ENCODE measurements around the gene HOXC9.
A peak's percentile ranks its signal among the peaks of the same experiment; 100 is the strongest.

The HOXC9 gene

GRCh38 chr12:54042970-54043853 lies 43.3 kb downstream of the HOXC9 start:
- H3K27me3 ChIP-seq (ENCODE audit: insufficient read depth, low read length, poor library complexity, severe bottlenecking), result no peaks in the 10 kb centered on the region
- no peaks in the 10 kb centered on the region for H3K9me3 ChIP-seq (ENCODE audit: insufficient read depth, low read depth, low read length)
- H3K4me1 ChIP-seq (ENCODE audit: insufficient read depth, low read length, poor library complexity, severe bottlenecking), result peaks cover 65% of the 10 kb centered on the region
- peak overlapping the region; percentile 49 for H3K4me3 ChIP-seq (ENCODE audit: low read length, poor library complexity, severe bottlenecking)
- H3K9ac ChIP-seq (ENCODE audit: low read depth, low read length, poor library complexity, severe bottlenecking), result peak overlapping the region; percentile 33
- H3K9me2 ChIP-seq (replicated peaks; ENCODE audit: low read depth, low read length), result no peaks in the 10 kb centered on the region
- H3K36me3 ChIP-seq (ENCODE audit: insufficient read depth, low read length), result peaks cover 5% of the 10 kb centered on the region; the same call in 1 of the 2 replicates
- H3K79me2 ChIP-seq (ENCODE audit: insufficient read depth, low read length), result peaks cover 95% of the 10 kb centered on the region
- no peak for TF ChIP-seq CTCF (conservative IDR thresholded peaks at IDR 0.05; ENCODE audit: low read length)
- no peak for TF ChIP-seq EZH2phosphoT487 (IDR thresholded peaks at IDR 0.05; ENCODE audit: borderline replicate concordance)
- H3K4me2 ChIP-seq (ENCODE audit: low read depth, low read length, poor library complexity, severe bottlenecking), result peak overlapping the region; percentile 95
- no peaks in the 10 kb centered on the region for H3F3A ChIP-seq (ENCODE audit: low read depth)
- H2AFZ ChIP-seq (ENCODE audit: low read length), result no peak overlapping the region
- H4K20me1 ChIP-seq (ENCODE audit: insufficient read depth, low read length, poor library complexity, severe bottlenecking), result peaks cover 72% of the 10 kb centered on the region

GRCh38 chr12:54044425-54045103 lies 44.6 kb downstream of the HOXC9 start:
- H3K4me2 ChIP-seq (ENCODE audit: low read depth, low read length, poor library complexity, severe bottlenecking), result peak overlapping the region; percentile 95
- H3K27me3 ChIP-seq (ENCODE audit: insufficient read depth, low read length, poor library complexity, severe bottlenecking), result no peaks in the 10 kb centered on the region
- TF ChIP-seq EZH2phosphoT487 (IDR thresholded peaks at IDR 0.05; ENCODE audit: borderline replicate concordance) (no peak), CTCF (conservative IDR thresholded peaks at IDR 0.05; ENCODE audit: low read length) (no peak)

GRCh38 chr12:54045401-54045800 lies 45.4 kb downstream of the HOXC9 start:
- no peak for TF ChIP-seq CTCF (conservative IDR thresholded peaks at IDR 0.05; ENCODE audit: low read length)
- no peak for TF ChIP-seq EZH2phosphoT487 (IDR thresholded peaks at IDR 0.05; ENCODE audit: borderline replicate concordance)
- H3K27me3 ChIP-seq (ENCODE audit: insufficient read depth, low read length, poor library complexity, severe bottlenecking), result no peaks in the 10 kb centered on the region
- H3K36me3 ChIP-seq (ENCODE audit: insufficient read depth, low read length), result peaks cover 13% of the 10 kb centered on the region; the same call in 1 of the 2 replicates
- no peaks in the 10 kb centered on the region for H3K9me3 ChIP-seq (ENCODE audit: insufficient read depth, low read depth, low read length)
- H2AFZ ChIP-seq (ENCODE audit: low read length), result no peak overlapping the region
- H3K4me2 ChIP-seq (ENCODE audit: low read depth, low read length, poor library complexity, severe bottlenecking), result peak overlapping the region; percentile 95
- peaks cover 57% of the 10 kb centered on the region for H3K4me1 ChIP-seq (ENCODE audit: insufficient read depth, low read length, poor library complexity, severe bottlenecking)
- H3K4me3 ChIP-seq (ENCODE audit: low read length, poor library complexity, severe bottlenecking), result peak overlapping the region; percentile 5
- no peaks in the 10 kb centered on the region for H3K9me2 ChIP-seq (replicated peaks; ENCODE audit: low read depth, low read length)
- peaks cover 84% of the 10 kb centered on the region for H4K20me1 ChIP-seq (ENCODE audit: insufficient read depth, low read length, poor library complexity, severe bottlenecking)
- H3F3A ChIP-seq (ENCODE audit: low read depth), result no peaks in the 10 kb centered on the region
- H3K79me2 ChIP-seq (ENCODE audit: insufficient read depth, low read length), result peaks cover 95% of the 10 kb centered on the region
- no peak overlapping the region for H3K9ac ChIP-seq (ENCODE audit: low read depth, low read length, poor library complexity, severe bottlenecking)

More at GRCh38 chr12:54044425-54045103, 44.6 kb downstream of the HOXC9 start:
- no peaks in the 10 kb centered on the region for H3K9me3 ChIP-seq (ENCODE audit: insufficient read depth, low read depth, low read length)
- H3K79me2 ChIP-seq (ENCODE audit: insufficient read depth, low read length), result peaks cover 95% of the 10 kb centered on the region
- peaks cover 83% of the 10 kb centered on the region for H4K20me1 ChIP-seq (ENCODE audit: insufficient read depth, low read length, poor library complexity, severe bottlenecking)
- H3K9me2 ChIP-seq (replicated peaks; ENCODE audit: low read depth, low read length), result no peaks in the 10 kb centered on the region
- H3K4me3 ChIP-seq (ENCODE audit: low read length, poor library complexity, severe bottlenecking), result peak overlapping the region; percentile 49
- H3F3A ChIP-seq (ENCODE audit: low read depth), result no peaks in the 10 kb centered on the region
- no peak overlapping the region for H3K9ac ChIP-seq (ENCODE audit: low read depth, low read length, poor library complexity, severe bottlenecking)
- peaks cover 58% of the 10 kb centered on the region for H3K4me1 ChIP-seq (ENCODE audit: insufficient read depth, low read length, poor library complexity, severe bottlenecking)
- peaks cover 10% of the 10 kb centered on the region; the same call in 1 of the 2 replicates for H3K36me3 ChIP-seq (ENCODE audit: insufficient read depth, low read length)
- no peak overlapping the region for H2AFZ ChIP-seq (ENCODE audit: low read length)

Measured in Loucy (cell line).